ENCODE results near the gene SYNGR4.
A peak's percentile ranks its signal among the peaks of the same experiment; 100 is the strongest.
"Not testable (repeated sequence)": the region's sequence is repeated elsewhere in the genome, so short reads cannot be mapped to it uniquely, and the experiment has no call there.

SYNGR4 gene, protein sequence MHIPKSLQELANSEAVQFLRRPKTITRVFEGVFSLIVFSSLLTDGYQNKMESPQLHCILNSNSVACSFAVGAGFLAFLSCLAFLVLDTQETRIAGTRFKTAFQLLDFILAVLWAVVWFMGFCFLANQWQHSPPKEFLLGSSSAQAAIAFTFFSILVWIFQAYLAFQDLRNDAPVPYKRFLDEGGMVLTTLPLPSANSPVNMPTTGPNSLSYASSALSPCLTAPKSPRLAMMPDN

DNA sequence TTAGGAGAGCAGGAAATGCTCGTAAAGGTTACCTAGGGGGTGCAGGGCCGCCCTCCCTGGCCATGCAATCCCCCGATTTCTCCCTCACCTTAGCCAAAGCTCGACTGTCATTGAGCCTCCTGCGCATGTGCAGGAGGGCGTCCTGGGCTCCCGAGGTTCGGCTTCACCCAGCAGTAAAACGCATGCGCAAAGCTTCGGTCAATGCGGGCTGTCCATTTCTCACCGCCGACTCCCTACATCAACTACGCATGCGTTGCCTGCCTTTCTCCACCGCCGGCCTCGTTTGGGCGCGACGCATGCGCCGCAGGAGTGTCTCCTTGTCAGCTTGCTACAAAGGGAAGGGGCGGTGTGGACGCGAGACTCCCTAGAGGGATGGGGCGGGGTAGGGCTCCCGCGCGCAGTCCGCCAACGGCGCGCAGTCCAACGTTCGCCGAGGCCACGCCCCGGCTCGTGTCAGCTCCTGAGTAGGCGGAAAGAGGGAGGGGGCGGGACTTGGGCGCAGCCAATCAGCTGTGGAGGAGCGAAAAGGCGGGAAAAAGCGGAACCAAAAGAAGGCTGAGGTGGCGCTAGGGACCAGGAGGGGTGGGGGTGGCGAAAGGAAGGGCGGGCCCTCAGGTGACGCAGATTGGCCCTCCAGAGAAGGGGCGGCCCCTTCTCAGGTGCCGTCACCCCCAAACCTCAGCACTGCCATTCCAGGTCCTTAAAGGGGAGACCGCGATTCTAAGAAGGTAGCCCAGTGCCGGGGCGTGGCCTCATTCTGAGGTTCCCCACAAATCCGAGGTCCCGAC is at the start of gene SYNGR4, which contains the start of gene TMEM143:
Gene SYNGR4 (plus strand): TSS at position 558 of the 788 bp plus-strand sequence. CDS start 1,476 bp downstream, outside the sequence.
Gene TMEM143 (minus strand): TSS at position 131 of the 788 bp plus-strand sequence. CDS start 20 bp downstream, at position 111.
- DNase-seq: peak; percentile 95

DNA sequence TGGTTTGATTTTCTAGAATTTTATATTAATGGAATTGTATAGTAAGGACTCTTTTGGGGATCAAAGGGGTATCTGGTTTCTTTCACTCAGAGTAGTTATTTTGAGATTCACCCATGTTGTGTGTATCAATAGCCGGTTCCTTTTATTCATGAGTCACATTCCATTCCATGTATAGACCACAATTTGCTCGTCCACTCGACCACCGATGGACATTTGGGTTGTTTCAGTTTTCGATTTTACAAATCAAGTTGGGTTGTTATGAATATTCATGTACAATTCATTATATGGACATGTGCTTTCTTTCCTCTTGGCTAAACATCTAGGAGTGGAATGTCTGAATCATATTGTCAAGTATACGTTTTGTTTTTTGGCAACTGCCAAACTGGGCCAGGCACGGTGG is 48.5 kb upstream of the SYNGR4 start:
- no peak for DNase-seq

DNA sequence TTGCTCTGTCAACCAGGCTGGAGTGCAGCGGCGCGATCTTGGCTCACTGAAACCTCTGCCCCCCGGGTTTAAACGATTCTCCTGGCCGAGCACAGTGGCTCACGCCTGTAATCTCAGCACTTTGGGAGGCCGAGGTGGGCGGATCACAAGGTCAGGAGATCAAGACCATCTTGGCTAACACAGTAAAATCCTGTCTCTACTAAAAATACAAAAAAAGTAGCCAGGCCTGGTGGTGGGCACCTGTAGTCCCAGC is 46.5 kb upstream of the SYNGR4 start:
- DNase-seq: not testable (repeated sequence)

DNA sequence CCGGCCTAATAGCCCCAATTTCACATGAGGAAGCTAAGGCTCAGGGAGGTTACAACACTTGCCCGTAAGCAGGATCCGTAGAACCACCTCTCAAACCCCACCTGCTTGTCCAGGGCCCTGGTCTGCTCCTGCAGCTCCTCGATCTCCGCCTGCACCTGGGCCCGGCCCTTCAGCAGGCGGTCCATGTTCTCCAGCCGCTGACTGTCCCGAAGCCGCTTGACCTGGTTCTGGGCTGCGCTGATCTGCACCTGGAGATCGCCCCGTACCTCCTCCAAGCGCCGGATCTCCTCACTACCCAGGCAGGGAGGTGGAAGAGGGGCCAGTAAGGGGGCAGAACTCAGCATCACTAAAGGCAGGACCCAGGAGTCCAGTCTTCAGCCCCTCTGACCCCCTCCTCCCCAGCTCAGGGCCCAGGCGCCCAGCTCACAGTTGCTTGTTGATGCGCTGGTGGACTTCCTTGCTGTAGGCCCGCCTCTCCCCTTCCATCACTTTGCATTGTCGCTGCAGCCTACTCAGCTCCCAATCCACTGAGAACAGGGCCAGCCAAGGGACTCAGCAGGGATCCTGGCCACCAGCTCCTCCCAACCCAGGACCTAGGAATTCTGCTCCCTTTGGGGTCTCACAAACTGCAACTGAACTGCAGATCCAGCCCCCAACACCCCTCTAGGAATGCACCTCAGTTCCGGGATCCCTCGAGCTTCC is 45.7 kb upstream of the SYNGR4 start:
- DNase-seq: no peak

DNA sequence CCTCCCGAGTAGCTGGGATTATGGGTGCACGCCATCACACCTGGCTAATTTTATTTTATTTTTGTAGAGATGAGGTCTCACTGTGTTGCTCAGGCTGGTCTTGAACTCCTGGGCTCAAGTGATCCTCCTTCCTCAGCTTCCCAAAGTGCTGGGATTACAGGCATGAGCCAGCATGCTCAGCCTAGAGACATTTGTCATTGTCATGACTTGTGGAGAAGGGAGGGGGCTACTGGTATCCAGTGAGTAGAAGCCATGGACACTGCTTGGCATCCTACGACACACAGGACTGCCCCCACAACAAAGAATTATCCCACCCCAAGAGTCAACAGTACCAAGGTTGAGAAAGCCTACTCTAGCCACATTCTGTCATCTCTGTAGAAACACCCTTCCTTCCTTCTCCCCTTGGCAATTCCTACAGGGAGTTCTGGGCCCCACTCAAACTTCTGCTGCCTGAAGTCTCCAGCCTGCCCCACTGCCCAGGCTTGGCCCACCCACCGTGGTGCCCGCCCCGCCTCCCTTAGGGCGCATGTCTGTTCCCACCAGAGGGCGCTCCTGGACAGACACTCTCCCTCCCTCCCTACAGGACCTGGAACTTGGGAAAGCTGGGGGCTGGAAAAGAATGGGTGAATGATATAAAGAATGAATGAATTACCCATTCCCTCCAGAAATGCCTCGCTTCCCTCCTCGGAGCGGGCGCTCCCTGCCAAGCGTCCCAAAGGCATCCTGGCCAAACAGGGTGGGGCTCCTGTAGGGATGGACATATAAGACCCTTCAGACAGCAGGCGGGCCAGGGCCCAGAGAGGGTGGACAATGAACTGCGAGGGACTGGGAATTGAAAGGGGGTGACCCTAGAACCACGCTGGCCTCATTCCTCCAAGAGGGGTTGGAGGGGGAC is 44.3 kb upstream of the SYNGR4 start:
- peak; percentile 78 for DNase-seq

DNA sequence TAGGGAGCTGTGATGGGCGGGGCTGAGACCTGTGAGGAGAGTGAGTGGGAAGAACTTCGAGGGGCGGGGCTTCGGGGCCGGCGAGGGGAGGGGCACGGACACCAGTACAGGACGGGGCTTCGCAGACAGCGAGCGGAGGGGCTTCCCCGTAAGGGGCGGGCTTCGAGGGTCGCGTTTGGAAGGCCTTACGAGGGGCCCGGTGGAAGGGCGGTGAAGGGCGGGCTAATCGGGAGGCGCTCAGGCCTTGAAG is 42.9 kb upstream of the SYNGR4 start:
- DNase-seq: peak; percentile 91

DNA sequence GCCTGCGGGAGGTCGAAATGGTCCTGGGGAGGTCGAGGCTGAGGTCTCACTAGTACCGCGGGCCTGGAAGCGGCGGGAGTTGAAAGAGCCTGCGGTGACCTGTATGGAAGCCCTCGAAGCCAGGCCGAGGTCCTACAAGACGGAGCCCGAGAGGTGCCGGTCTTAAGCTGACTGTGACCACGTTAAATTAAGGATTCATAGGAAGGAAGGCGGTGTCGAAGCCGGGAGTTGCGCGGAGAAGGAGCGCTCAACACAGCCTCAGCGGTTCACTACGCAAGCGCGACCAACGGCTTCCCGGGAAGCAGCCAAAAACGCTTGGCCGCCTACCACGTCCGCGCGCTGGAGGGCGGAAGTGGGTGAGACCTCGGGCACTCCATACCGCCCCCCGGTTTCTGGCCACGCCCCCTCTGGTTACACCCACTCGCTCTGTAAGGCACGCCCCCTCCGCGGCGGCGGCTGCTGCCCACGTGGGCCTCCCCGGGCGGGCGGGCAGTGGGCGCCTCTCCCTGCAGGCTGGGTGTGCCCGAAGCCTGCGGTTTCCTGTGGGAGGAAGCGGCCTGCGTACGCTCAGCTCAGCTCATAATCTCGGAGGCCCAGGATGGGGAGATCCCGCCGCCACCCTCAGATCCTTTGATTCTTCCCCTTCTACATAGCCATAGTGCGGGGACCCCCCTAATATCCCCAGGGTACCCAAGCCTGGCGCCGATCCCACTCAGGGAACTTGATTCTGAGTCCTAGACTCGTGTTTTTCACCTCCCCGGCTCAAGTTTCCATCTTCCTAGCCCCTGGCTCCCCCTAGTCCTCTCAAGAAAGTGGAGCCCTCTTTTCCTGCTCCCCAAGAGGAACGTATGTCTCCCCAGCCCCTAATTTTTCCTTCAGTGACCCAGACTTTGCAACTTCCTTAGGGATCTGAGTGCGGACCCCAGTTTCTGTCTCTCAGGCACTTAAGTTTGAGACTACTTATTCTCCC is 42.3 kb upstream of the SYNGR4 start:
- DNase-seq: peak; percentile 100

DNA sequence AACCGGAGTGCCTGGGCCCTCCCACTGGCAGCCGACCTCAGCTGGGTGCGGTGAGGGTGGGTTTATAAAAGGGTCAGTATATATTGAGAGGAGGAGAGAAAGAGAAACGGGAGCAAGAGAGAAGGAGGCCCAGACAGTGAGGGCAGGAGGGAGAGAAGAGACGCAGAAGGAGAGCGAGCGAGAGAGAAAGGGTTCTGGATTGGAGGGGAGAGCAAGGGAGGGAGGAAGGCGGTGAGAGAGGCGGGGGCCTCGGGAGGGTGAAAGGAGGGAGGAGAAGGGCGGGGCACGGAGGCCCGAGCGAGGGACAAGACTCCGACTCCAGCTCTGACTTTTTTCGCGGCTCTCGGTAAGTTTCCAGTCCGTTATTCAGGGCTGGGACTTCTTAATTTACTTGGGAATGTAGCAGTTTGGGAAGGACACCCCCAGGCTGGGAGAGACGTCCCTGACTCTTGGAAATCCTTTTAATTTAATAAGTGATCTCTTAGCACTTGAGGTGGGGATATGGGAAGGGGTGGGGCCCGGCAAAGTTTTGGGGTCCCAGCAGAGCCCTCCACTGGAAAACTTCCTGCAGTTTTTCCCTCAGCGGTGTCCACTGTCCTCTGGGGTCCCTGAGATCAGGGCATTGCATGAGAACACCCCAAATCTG is 38.8 kb upstream of the SYNGR4 start, which contains the start of gene EMP3:
Gene EMP3 (plus strand): TSS at position 288 of the 646 bp plus-strand sequence. CDS start 1,293 bp downstream, outside the sequence.
- peak; percentile 69 for DNase-seq

DNA sequence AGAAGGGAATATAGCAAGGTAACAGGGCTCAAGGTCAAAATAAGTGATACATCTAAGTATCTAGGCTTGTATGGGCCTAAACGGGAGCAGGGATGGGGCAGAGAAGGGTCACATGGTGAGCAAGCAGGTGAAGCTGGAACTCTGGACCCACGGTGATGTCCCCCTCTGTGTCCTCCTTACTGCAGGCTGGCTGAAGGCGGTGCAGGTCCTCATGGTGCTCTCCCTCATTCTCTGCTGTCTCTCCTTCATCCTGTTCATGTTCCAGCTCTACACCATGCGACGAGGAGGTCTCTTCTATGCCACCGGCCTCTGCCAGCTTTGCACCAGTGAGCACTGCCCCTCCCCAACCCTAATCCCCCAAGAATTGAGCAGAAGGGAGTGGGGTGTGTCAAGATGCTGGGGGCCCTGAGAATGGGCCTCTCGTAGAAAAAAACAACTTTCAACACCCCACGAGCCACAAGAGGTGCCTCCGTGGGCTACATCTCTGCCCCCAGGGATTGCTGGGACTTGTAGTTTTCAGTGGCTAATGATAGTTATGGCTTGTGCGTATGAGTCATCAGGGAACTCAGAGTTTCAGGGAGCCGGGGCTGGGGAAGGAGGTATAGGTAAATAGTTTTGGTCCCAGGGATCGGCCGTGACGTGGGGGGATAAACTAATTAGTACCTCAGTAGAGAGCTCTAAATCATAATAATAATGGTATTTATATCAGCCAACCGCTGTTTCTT is 34.8 kb upstream of the SYNGR4 start:
- no peak for DNase-seq

DNA sequence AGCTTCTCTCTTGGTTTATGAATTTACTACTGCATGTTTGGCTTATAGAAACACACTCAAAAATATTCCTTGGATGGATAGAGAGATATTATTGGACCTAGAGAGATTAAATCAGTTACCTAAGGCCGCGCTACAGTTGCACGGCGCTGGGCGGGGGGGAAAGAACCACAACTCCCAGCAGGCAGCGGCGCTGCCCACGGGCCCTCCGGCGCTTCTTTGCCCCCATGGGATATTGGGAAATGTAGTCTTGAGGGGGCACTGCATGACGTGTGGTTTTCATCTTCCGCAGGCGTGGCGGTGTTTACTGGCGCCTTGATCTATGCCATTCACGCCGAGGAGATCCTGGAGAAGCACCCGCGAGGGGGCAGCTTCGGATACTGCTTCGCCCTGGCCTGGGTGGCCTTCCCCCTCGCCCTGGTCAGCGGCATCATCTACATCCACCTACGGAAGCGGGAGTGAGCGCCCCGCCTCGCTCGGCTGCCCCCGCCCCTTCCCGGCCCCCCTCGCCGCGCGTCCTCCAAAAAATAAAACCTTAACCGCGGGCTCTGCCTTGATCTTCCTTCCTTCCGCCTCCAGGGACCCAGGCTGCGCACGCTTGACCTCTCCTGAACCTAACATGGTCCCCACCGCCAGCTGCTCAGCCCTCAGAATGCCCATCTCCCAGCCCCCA is 34.0 kb upstream of the SYNGR4 start:
- peak; percentile 71 for DNase-seq

DNA sequence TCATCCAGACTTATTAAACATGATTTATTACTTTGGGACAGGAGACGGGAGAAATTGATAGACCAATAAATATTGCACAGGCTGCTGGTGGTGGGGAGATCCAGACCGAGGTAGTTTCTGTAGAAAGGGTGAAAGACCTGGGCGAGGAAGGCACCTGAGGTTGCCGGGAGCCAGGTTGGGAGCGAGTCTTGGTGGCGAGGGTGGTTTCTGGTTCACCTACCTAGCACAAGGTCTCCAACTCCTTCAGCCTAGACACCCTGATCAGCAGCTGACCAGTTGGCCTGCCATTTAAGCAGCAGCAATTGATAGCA is 31.9 kb upstream of the SYNGR4 start:
- no peak for DNase-seq

DNA sequence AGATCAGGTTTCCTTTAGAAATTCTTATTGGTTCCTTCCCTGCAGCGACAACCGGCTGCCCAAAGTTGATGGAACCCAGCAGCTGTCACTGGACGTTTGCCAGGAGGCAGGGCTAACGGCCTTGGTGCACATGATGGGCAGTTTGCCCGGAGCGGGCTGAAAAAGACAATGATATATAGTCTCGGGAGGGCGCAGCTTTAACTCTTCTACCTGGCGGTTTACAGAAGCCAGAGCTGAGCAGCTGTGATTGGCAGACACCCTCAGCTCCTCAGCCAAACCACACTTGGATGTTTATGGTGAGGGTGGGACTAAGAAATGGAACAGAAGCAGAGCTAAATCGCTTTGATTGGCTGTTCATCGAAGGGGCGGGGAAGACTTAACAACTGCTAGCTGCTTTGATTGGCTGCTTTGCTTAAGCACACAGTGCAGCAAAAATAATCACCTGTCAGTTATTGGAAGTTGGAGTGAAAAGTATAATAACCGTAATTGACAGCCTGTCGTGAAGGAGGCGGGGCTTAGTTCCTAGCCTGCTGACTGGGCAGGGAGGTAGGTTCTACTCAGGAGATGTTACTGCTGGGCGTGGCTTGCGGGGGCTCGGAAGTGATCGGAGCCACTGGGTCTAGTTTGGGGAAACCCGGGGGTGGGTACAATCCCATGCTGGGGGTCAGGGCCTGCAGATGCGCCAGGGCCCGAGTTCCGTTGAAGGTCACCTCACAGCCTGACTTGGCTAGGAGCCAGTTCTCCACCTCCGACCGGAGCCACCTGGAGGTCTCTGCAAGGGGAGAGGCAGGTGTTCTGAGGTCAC is 31.3 kb upstream of the SYNGR4 start:
- DNase-seq: peak; percentile 85

DNA sequence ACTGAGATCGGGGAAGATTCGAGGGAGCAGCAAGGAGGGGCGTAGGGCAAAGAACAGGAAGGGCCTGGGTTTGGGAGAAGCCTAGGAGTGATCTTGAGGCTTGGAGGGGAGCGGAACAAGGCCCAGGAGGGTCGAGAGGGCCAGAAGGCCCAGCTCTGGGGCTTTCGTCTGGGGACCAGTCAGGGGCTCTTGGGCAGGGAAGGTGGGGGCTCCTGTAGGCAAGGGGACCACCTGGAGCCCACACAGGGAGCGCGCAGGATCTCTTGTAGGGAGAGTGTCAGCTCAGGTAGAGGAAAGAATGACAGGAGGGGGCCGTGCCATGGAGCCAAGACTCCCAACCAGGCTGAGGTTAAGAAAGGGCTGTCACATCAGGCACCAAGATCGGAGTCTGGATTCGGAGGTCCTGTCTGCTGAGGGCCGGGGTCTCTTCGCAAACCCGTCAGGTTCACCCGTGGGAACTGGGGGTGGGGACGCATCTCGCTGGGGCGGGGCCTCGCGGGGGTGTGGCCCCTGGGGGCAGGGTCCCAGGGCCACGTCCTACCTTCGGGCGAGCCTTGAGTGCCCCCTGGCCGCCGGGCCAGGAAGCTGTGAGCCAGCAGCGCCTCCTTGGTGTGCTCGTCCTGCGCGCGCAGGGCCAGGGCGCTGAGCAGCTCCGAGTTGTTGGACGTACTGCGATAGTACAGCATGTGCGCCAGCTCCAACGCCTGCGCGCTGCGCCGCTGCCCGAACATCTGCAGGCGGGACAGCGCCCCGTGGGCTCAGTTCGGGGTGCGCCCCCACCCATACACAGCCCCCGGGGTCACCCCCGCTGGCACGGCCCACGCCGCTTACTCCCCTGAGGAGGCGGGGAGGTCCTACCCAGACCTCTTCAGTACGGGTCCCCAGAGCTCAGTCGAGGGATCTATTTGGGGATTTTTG is 30.4 kb upstream of the SYNGR4 start:
- peak; percentile 92 for DNase-seq

DNA sequence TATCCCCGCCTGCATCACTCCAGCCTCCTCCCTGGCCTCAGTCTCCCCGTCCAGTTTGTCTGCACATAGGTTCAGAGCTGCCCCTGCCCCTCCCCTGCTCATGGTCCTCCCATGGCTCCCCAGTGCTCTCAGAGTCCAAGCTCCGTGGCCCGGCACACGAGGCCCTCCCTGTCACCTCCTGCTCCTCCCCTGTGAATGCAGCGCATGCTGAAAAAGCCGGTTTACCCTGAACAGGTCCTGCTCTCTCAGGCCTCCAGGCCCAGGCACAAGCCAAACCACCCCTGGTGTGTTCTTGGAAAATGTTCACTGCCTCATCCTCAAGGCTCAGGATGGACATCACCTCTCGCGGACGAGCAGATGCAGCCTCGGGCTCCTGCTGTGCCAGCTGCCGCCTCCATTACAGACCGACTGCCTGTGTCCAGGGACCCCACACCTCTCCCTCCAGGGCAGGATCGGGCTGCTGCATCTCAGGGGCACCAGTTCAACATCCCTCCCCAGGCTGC is 25.9 kb upstream of the SYNGR4 start:
- DNase-seq: no peak

DNA sequence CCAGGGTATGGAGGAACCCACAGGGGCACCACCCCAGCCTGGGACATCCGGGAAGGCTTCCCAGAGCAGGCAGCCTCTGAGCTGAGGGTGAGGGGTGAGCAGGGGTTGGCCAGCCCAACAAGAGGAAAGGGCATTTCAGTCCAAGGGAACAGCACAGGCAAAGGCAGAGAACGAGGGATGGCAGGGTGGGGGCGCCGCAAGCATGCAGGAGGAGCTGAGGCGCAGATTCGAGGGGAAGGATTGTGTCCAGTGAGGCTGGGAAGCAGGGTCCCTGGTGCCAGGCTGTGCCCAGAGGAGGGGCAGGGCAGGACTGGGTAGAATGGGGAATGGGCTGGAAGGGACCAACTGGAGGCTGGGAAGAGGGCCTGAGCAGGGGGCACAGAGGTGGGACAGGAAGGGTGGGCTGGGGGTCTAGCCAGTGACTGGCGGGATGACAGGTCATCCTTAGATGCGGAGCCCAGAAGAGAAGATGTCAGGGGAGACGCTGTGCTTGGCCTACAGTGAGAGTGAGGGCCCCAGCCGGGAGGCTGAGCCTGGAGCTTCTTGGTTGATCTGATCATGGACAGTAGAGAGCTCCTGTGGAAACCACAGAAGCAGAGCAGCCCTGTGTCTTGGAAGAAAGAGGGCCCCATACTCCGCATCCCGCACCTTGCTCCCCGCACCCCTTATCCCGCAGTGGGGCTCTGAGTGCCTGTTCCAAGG is 25.2 kb upstream of the SYNGR4 start:
- no peak for DNase-seq

DNA sequence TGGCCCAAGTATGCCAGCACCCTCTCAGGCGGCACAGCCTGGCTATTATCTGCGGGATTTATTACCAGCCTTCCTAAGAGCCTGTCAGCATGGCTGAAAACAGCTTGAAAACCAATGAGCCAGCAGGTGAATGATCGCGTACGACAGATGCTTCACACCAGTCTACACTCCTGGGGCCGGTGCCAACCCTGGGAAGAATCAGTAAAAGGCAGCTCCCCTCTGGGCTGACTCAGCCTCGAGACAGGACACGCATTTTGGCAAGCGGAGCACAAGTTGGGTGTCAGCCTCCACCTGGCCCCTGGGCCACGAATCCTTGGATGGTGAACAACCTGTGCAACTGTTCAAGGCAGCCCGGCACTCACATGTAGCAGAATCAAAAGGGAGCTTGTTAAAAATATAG is 23.2 kb upstream of the SYNGR4 start:
- DNase-seq: no peak
